ENCODE data around the gene ASB2.

The ASB2 gene

DNA sequence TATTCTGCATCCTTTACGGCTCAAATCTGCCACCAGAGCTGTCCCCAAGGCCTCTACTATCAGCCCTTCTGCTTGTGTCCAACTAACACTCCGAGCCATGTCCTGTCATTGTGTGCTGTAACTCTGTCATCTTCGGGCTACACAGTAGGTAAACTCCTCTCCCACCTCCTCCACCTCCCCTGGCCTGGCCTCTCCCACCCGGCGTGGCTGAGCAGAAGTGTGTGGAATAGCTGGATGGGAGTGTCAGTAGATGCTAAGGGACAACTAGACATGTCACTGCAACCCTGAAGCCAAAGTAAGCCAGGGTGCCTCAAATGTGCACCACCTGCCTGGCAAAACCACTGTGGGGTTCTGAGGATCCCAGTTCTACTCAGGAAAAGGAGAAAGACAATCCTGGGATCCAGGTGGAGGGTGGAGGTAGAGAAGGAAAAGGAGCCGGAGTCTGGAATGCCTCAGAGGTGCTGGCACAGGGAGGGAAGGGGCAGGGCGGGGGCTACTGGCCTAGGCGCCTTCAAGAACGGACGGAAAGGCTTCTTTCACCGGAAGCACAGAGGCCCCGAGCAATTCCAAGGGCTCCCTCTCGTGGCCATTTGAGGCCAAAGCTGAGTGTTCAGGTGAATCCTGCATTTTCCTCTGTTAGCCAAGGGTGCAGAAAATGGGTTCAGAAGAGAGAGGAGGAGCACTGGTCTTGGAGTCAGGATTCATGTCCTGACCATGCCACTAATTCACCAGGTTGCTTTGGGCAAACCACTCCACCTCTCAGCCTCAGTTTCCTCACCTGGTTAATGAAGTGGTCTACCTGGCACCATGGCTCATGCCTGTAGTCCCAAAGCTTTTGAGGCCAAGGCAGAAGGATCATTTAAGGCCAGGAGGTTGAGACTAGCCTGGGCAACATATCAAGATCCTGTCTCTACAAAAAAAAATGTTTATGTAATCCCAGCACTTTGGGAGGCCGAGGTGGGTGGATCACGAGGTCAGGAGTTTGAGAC lies 69.7 kb downstream of the ASB2 start:
- peak in 1 of 2 donors; percentile 25 for DNase-seq (ENCODE audit: low read depth in 2 of 2)

- DNase-seq (ENCODE audit: low read depth in 2 of 2): no peak
These were observed 70.7 kb downstream of the ASB2 start for GRCh38 chr14:93905623-93906022.

- no peak for DNase-seq (ENCODE audit: low read depth in 2 of 2)
These were observed 72.8 kb downstream of the ASB2 start for GRCh38 chr14:93903342-93904184.

- no peak for DNase-seq (ENCODE audit: low read depth in 2 of 2)
These were observed 73.6 kb downstream of the ASB2 start for GRCh38 chr14:93902619-93903307.

GRCh38 chr14:93901813-93902212 lies 74.6 kb downstream of the ASB2 start:
- no peak for DNase-seq (ENCODE audit: low read depth in 2 of 2)

GRCh38 chr14:93898731-93899130 lies 77.6 kb downstream of the ASB2 start:
- no peak for DNase-seq (ENCODE audit: low read depth in 2 of 2)

- DNase-seq (ENCODE audit: low read depth in 2 of 2): no peak
These were observed 78.2 kb downstream of the ASB2 start for GRCh38 chr14:93898081-93898611.

GRCh38 chr14:93897476-93897845 lies 78.9 kb downstream of the ASB2 start:
- DNase-seq (ENCODE audit: low read depth in 2 of 2): no peak

GRCh38 chr14:93895023-93895604 lies 81.3 kb downstream of the ASB2 start:
- no peak for DNase-seq (ENCODE audit: low read depth in 2 of 2)

GRCh38 chr14:93893661-93894261 lies 82.6 kb downstream of the ASB2 start:
- no peak for DNase-seq (ENCODE audit: low read depth in 2 of 2)

DNA sequence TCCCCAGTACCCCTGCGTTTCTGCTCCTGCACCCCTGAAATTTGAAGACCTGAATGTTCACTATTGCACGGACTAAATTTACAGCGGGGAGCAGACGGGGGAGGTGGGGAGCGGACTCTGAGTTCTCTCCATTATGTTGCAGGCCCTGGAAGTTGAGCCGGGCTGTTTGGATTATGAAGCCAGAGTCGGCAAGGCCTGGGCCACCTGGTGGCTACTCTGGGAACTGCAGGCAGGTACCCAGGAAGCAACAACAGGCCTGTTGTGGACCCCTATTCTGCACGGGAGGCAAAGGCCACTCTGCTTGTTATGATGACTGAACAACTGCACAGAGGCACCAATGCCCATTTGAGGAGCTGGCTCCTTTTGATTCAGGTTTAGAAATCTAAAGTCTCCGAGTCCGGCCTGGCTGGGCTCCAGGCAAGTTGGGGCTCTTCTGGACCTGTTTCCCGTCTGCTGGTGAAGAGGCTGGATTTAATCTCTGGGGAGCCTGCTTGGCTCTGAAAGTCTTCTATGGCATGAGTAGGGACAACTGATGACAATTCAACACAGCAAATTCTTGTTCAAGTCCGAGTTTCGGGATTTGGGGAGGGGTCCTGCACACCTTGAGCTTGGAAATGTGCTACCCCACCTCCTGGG lies 83.3 kb downstream of the ASB2 start:
- peak; percentile 29 to 67 for DNase-seq (ENCODE audit: low read depth in 2 of 2)

GRCh38 chr14:93892505-93892839 lies 83.9 kb downstream of the ASB2 start:
- no peak for DNase-seq (ENCODE audit: low read depth in 2 of 2)

GRCh38 chr14:93891756-93892504 lies 84.4 kb downstream of the ASB2 start:
- no peak for DNase-seq (ENCODE audit: low read depth in 2 of 2)

GRCh38 chr14:93889739-93890483 lies 86.5 kb downstream of the ASB2 start:
- no peak for DNase-seq (ENCODE audit: low read depth in 2 of 2)

- no peak for DNase-seq (ENCODE audit: low read depth in 2 of 2)
These were observed 87.4 kb downstream of the ASB2 start for GRCh38 chr14:93888995-93889394.

DNA sequence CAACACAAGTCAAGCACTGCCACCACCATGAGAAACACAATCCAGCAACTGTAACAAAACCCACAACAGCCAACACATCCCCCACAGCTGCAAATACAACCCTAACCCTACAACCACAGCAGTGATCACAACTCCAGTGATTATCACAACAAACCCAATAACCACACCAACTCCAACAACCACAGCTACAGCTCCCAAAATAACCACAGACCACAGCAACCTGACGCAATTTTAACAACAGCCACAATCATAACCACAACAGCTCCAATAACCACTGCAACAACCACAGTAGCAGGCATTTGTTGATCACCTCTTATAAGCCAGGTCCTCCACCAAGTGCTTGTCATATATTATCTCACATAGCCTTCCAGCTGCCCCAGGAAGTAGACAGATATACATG lies 91.4 kb downstream of the ASB2 start:
- DNase-seq (ENCODE audit: low read depth in 2 of 2): no peak

Measured in stimulated activated CD4-positive, alpha-beta T cell treated with anti-CD3 and anti-CD28 coated beads, Interleukin-1b, Interleukin-23, amount 100 ng/mL, for 1 hour (primary cell).